K562 (cell line): Measurements from ENCODE around the gene PSMA7. TPM values are rescaled to one million over a fixed set of nuclear protein-coding genes. Genes with fewer than 3 reads are reported as not detected.

Experiments used
- GABPB1 ChIP-seq: sonication (generic); formaldehyde crosslinking; IDR thresholded peaks from 2 replicates; pipeline ENCODE4 v1.8.0; 2022; ENCODE audit warnings: mild to moderate bottlenecking, missing genetic modification reagents
- HCFC1 ChIP-seq: IDR thresholded peaks from 2 replicates; pipeline ENCODE4 v1.6.1; 2012; ENCODE audit warnings: low read depth, low read length, improper control_type of control experiment
- HNRNPL ChIP-seq: fragments of 200-400 bp; formaldehyde crosslinking; IDR thresholded peaks from 2 replicates; pipeline ENCODE4 v1.6.1; 2017; ENCODE audit warnings: low read depth, mild to moderate bottlenecking, low read length
- NEUROD1 ChIP-seq: fragments of 150-350 bp; IDR thresholded peaks from 2 replicates; pipeline ENCODE4 v1.6.1; 2014; ENCODE audit warnings: borderline replicate concordance, low read length, low read depth; ENCODE audit not compliant: partially characterized antibody
- NFE2L1 ChIP-seq: fragments of 450-650 bp; IDR thresholded peaks from 2 replicates; pipeline ENCODE4 v1.6.1; 2016; ENCODE audit warnings: missing genetic modification characterization, low read depth, mild to moderate bottlenecking, missing compliant biosample characterization, moderate library complexity, borderline replicate concordance
- RBM14 ChIP-seq: fragments of 200-400 bp; formaldehyde crosslinking; IDR thresholded peaks from 2 replicates; pipeline ENCODE4 v1.6.1; 2018; ENCODE audit warnings: low read depth, mild to moderate bottlenecking, low read length, moderate library complexity, borderline replicate concordance; ENCODE audit not compliant: insufficient read depth
- RBM34 ChIP-seq: fragments of 200-400 bp; formaldehyde crosslinking; IDR thresholded peaks from 2 replicates; pipeline ENCODE4 v1.6.1; 2018; ENCODE audit warnings: low read length, borderline replicate concordance; ENCODE audit not compliant: insufficient read depth
- TAF15 ChIP-seq: fragments of 200-400 bp; formaldehyde crosslinking; IDR thresholded peaks from 2 replicates; pipeline ENCODE4 v1.6.1; 2017; ENCODE audit warnings: mild to moderate bottlenecking, low read depth, low read length, moderate library complexity
- ZC3H4 ChIP-seq: sonication (generic); formaldehyde crosslinking; IDR thresholded peaks from 2 replicates; pipeline ENCODE4 v1.9.0; 2021; ENCODE audit warnings: missing genetic modification reagents, borderline replicate concordance
- ZKSCAN3 ChIP-seq: fragments of 250-450 bp; sonication (Bioruptor Pico); IDR thresholded peaks from 2 replicates; pipeline ENCODE4 v1.4.0; 2020
- ZNF274 ChIP-seq: IDR thresholded peaks from 2 replicates; pipeline ENCODE4 v1.6.1; 2011; ENCODE audit warnings: low read depth, mild to moderate bottlenecking, low read length, moderate library complexity, borderline replicate concordance
- polyA plus RNA-seq, 8 experiments: library from polyadenylated mRNA; depleted of rRNA in 4 of 8; stranded (reverse) in 5 of 8; unstranded in 3 of 8; fragments of >200 nt; fragmentation: Nextera tagmentation in 2 of 8; fragmentation: Illumina TruSeq in 1 of 8; extraction: Ambion mirVana in 2 of 8; extraction: Trizol in 1 of 8; gene quantifications; 2 replicates each; pipeline versions ENCODE4 v1.2.1 to v1.2.3, GENCODE V29; 2011 to 2014; ENCODE audit warnings: inconsistent platforms in 1 of 8, missing spikeins in 1 of 8
- total RNA-seq, 7 experiments: library from RNA; depleted of rRNA in 6 of 7; stranded (reverse); fragments of >200 nt in 6 of 7; fragmentation: Illumina TruSeq in 2 of 7; extraction: Trizol in 2 of 7; gene quantifications; 2 replicates each; pipeline versions ENCODE4 v1.2.1 to v1.2.3, GENCODE V29; 2011 to 2021; ENCODE audit warnings: low replicate concordance in 1 of 7
- TF ChIP-seq, protein P1 (sequence below): fragments of 200-800 bp; sonication (Bioruptor generic); IDR thresholded peaks from 2 replicates; pipeline ENCODE4 v1.6.1; 2017; ENCODE audit warnings: missing genetic modification characterization, missing compliant biosample characterization
- TF ChIP-seq, protein P2 (sequence below): sonication (generic); IDR thresholded peaks from 2 replicates; pipeline ENCODE4 v1.6.1; 2016
- TF ChIP-seq, protein P3 (sequence below): fragments of 250-450 bp; sonication (Bioruptor Pico); IDR thresholded peaks from 2 replicates; pipeline ENCODE4 v1.5.0; 2021; ENCODE audit warnings: mild to moderate bottlenecking, borderline replicate concordance
- TF ChIP-seq, protein P4 (sequence below): fragments of 250-450 bp; sonication (Bioruptor Pico); IDR thresholded peaks from 2 replicates; pipeline ENCODE4 v1.4.0; 2020

The PSMA7 gene
- total and polyA plus RNA-seq, 9 of the 15 experiments (the other 6 are each of a cell fraction or from before 2014, with no cell fraction given), result 257 to 510 (median 393) TPM

DNA sequence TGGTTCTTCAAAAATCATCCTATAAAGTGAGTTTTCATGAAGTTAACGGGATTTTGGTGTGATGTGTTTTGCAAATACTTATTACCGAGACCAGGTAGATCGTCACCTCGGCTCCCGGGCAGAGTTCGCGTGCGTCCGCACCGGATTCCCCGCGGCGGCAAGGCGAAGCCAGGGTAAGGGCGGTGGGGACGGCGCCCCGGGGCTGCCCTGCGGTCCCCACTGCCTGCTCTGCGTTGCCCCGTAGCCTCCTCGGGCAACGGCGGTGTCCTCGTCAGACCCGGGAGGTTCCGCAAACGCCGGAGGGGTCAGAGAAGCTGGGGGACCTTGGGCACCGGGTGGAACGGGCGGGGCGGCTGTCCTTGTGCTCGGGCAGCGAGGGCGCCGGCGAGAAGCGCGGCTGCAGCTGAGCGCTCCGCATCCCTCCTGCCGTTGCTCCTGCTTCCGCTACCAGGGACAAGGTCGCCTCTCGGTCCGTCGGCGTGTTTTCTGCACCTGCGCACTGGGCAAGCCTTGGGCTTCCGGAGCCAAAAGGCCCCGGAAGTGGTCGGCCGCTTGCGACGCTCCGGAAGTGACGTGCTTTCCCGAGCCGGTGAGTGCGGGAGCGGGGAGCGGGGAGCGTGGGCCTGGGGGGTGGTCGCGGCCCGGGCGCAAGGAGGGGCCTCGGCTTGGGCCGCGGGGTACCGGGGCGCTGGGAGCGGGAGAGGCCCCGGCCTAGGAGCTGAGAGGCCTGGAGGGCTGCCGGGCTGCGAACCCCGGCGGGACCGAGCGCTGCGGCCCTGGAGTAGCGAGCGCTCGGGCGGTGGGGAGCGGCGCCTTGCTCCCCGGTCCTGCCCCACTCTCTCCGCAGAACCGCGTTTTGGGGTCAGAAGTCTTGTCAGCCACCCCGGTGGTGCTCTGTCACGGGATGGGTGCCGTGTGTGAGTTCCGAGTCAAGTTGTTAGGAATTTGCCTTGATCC lies 39.6 kb upstream of the PSMA7 start, which contains the start of gene MTG2 (continued):
- TF ChIP-seq RBM34 (no peak), HCFC1 (peak; percentile 85), ZKSCAN3 (no peak), GABPB1 (peak; percentile 97), NEUROD1 (no peak), HNRNPL (peak; percentile 93; the same call in 1 of the 2 replicates), ZNF274 (no peak), NFE2L1 (no peak), ZC3H4 (CRISPR knock-in tag) (no peak; the same call in 1 of the 2 replicates), RBM14 (0 out of 2 replicates have a peak, but pooled peaks have one; percentile 39), TAF15 (no peak)
- TF ChIP-seq, protein P1, sequence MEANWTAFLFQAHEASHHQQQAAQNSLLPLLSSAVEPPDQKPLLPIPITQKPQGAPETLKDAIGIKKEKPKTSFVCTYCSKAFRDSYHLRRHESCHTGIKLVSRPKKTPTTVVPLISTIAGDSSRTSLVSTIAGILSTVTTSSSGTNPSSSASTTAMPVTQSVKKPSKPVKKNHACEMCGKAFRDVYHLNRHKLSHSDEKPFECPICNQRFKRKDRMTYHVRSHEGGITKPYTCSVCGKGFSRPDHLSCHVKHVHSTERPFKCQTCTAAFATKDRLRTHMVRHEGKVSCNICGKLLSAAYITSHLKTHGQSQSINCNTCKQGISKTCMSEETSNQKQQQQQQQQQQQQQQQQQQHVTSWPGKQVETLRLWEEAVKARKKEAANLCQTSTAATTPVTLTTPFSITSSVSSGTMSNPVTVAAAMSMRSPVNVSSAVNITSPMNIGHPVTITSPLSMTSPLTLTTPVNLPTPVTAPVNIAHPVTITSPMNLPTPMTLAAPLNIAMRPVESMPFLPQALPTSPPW, result peak; percentile 77
- TF ChIP-seq, protein P2, sequence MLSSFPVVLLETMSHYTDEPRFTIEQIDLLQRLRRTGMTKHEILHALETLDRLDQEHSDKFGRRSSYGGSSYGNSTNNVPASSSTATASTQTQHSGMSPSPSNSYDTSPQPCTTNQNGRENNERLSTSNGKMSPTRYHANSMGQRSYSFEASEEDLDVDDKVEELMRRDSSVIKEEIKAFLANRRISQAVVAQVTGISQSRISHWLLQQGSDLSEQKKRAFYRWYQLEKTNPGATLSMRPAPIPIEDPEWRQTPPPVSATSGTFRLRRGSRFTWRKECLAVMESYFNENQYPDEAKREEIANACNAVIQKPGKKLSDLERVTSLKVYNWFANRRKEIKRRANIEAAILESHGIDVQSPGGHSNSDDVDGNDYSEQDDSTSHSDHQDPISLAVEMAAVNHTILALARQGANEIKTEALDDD, result no peak
- TF ChIP-seq, protein P3, sequence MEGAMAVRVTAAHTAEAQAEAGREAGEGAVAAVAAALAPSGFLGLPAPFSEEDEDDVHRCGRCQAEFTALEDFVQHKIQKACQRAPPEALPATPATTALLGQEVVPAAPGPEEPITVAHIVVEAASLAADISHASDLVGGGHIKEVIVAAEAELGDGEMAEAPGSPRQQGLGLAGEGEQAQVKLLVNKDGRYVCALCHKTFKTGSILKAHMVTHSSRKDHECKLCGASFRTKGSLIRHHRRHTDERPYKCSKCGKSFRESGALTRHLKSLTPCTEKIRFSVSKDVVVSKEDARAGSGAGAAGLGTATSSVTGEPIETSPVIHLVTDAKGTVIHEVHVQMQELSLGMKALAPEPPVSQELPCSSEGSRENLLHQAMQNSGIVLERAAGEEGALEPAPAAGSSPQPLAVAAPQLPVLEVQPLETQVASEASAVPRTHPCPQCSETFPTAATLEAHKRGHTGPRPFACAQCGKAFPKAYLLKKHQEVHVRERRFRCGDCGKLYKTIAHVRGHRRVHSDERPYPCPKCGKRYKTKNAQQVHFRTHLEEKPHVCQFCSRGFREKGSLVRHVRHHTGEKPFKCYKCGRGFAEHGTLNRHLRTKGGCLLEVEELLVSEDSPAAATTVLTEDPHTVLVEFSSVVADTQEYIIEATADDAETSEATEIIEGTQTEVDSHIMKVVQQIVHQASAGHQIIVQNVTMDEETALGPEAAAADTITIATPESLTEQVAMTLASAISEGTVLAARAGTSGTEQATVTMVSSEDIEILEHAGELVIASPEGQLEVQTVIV (CRISPR knock-in tag), result no peak
- TF ChIP-seq, protein P4, sequence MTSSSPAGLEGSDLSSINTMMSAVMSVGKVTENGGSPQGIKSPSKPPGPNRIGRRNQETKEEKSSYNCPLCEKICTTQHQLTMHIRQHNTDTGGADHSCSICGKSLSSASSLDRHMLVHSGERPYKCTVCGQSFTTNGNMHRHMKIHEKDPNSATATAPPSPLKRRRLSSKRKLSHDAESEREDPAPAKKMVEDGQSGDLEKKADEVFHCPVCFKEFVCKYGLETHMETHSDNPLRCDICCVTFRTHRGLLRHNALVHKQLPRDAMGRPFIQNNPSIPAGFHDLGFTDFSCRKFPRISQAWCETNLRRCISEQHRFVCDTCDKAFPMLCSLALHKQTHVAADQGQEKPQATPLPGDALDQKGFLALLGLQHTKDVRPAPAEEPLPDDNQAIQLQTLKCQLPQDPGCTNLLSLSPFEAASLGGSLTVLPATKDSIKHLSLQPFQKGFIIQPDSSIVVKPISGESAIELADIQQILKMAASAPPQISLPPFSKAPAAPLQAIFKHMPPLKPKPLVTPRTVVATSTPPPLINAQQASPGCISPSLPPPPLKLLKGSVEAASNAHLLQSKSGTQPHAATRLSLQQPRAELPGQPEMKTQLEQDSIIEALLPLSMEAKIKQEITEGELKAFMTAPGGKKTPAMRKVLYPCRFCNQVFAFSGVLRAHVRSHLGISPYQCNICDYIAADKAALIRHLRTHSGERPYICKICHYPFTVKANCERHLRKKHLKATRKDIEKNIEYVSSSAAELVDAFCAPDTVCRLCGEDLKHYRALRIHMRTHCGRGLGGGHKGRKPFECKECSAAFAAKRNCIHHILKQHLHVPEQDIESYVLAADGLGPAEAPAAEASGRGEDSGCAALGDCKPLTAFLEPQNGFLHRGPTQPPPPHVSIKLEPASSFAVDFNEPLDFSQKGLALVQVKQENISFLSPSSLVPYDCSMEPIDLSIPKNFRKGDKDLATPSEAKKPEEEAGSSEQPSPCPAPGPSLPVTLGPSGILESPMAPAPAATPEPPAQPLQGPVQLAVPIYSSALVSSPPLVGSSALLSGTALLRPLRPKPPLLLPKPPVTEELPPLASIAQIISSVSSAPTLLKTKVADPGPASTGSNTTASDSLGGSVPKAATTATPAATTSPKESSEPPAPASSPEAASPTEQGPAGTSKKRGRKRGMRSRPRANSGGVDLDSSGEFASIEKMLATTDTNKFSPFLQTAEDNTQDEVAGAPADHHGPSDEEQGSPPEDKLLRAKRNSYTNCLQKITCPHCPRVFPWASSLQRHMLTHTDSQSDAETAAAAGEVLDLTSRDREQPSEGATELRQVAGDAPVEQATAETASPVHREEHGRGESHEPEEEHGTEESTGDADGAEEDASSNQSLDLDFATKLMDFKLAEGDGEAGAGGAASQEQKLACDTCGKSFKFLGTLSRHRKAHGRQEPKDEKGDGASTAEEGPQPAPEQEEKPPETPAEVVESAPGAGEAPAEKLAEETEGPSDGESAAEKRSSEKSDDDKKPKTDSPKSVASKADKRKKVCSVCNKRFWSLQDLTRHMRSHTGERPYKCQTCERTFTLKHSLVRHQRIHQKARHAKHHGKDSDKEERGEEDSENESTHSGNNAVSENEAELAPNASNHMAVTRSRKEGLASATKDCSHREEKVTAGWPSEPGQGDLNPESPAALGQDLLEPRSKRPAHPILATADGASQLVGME, result peak; percentile 72; the same call in 1 of the 2 replicates
